ENCODE data around the gene USP31.

USP31 gene

DNA sequence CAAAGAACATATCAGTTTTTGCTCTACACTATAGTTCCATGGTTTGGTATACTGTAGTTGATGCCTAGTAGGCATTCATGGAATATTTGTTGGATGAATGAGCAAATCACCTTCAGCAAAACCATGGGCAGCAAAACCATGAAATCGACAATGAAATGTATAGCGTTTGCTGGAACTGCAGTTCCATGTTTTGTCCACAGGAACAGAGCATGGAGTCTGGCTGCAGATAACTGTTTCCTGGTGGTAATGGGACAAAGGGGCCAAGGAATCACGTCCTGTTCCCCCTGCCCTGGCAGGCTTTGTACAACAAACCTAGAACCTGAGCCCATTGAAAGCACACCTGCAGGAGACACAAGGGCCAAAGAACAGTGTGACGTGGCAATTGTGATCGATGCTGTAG is 101.1 kb downstream of the USP31 start:
- Mint-ChIP-seq H3K27ac (no peak overlapping the region), H3K4me1 (no peaks in the 10 kb centered on the region), H3K27me3 (peaks cover 54% of the 10 kb centered on the region), H3K9me3 (peaks cover 8 to 15% of the 10 kb centered on the region in 2 donors), H3K4me3 (no peak overlapping the region)
- ATAC-seq: no peak
- no peak for DNase-seq

DNA sequence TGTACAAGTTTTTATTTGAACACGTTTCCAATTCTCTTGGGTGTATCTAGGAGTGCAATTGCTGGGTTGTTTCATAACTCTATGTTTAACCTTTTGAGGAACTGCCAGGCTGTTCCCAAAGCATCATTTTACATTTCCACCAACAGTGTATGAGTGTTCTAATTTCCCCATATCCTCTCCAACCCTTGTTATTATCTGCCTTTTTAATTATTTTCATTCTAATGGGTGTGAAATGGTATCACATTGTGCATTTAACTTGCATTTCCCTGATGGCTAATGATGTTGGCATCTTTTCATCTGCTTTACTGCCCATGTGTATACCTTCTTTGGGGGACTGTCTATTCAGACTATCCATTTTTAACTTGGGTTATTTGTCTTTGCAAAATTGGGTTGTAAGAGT is 104.2 kb downstream of the USP31 start:
- H3K4me1 Mint-ChIP-seq: no peaks in the 10 kb centered on the region
- no peak for ATAC-seq

DNA sequence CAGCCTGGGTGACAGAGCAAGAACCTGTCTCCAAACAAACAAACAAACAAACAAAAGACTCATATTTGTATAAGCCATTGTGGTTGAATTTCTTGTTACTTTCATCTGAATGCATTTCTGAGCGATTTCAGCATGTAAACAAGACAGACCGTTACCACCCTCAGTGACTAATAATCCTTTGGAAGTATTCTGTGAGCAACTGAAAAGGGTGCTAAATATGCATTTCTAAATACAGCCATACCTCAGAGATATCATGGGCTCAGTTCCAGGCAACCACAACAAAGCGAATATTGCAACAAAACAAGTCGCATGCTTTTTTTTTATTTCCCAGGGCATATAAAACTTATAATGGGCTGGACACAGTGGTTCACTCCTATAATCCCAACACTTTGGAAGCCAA is 109.0 kb downstream of the USP31 start:
- Mint-ChIP-seq H3K4me1 (no peaks in the 10 kb centered on the region), H3K27ac (no peak overlapping the region), H3K9me3 (peaks cover 8 to 19% of the 10 kb centered on the region in 2 donors), H3K27me3 (peaks cover 13% of the 10 kb centered on the region), H3K4me3 (no peak overlapping the region)
- no peak for ATAC-seq
- DNase-seq: no peak

More for the DNA sequence above, 104.2 kb downstream of the USP31 start:
- Mint-ChIP-seq H3K4me3 (no peak overlapping the region), H3K27me3 (peaks cover 33% of the 10 kb centered on the region), H3K27ac (no peak overlapping the region), H3K9me3 (peaks cover 8 to 15% of the 10 kb centered on the region in 2 donors)
- DNase-seq: no peak

DNA sequence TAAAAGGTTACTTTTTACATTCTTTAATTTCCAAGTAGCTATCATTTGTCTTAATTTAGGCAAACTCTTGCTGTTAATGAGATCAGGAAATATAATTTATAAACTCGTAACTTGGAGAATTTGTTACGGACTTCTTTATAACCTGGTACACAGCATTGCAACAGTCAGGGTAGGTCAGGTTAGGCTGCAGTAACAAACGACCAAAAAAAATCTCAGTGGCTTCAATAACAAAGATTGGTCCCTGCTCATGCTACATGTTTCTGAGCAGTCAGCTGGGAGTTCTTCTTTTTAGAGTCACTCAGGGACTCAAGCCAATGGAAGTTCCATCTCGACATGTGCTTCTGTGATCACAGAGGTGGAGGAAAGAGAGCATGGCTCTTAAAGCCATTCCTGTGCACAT is 110.1 kb downstream of the USP31 start:
- H3K27ac Mint-ChIP-seq: no peak overlapping the region
- no peak for DNase-seq
- no peak overlapping the region for H3K4me3 Mint-ChIP-seq
- peaks cover 7% of the 10 kb centered on the region for H3K27me3 Mint-ChIP-seq
- no peak for ATAC-seq
- H3K4me1 Mint-ChIP-seq: no peaks in the 10 kb centered on the region
- H3K9me3 Mint-ChIP-seq: peaks cover 2 to 15% of the 10 kb centered on the region in 2 donors

DNA sequence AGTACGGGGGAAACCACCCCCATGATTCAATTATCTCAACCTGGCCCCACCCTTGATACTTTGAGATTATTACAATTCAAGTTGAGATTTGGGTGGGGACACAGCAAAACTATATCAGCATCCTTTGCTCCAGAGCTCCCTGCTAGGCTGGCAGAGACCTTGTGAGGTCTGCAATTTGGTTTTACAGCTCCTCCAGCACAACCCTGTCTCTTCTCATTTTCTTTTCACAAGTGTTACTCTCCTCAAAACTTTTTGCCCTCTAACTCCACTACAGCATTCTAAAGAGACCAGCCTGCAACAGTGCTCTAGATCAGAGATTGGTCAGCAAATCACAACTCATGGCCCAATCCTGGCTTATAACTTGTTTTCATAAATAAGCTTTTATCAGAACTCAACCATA is 114.0 kb downstream of the USP31 start:
- ATAC-seq (no peak), DNase-seq (no peak)
- H3K9me3 Mint-ChIP-seq: peaks cover 7 to 24% of the 10 kb centered on the region in 2 donors
- no peaks in the 10 kb centered on the region for H3K4me1 Mint-ChIP-seq
- no peak overlapping the region for H3K4me3 Mint-ChIP-seq
- no peak overlapping the region for H3K27ac Mint-ChIP-seq
- peaks cover 15% of the 10 kb centered on the region for H3K27me3 Mint-ChIP-seq

DNA sequence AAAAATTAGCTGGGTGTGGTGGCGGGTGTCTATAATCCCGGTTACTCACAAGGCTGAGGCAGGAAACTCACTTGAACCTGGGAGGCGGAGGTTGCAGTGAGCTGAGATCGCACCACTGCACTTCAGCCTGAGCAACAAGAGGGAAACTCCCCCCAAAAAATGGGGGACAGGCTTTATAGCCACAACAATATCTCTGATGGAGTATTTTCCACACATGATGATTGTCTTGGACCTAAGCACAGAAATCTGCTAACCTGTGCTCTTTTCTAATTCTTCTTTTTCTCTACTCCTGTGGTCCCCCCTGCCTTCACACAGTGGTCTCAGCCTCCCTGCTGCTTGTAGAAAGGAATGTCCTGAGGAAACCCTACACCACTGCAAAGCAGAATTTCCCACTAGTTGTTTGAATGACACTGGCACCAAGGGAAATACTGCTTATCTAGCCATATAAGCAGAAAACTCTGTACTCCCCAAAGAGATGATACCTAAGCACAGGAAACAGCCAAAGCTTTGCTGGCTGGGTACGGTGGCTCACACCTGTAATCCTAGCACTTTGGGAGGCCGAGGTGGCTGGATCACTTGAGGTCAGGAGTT is 117.6 kb downstream of the USP31 start:
- no peaks in the 10 kb centered on the region for H3K4me1 Mint-ChIP-seq
- no peak overlapping the region for H3K4me3 Mint-ChIP-seq
- H3K9me3 Mint-ChIP-seq: peaks cover 7 to 24% of the 10 kb centered on the region in 2 donors
- peaks cover 8% of the 10 kb centered on the region for H3K27me3 Mint-ChIP-seq
- DNase-seq (no peak), ATAC-seq (no peak)
- no peak overlapping the region for H3K27ac Mint-ChIP-seq

DNA sequence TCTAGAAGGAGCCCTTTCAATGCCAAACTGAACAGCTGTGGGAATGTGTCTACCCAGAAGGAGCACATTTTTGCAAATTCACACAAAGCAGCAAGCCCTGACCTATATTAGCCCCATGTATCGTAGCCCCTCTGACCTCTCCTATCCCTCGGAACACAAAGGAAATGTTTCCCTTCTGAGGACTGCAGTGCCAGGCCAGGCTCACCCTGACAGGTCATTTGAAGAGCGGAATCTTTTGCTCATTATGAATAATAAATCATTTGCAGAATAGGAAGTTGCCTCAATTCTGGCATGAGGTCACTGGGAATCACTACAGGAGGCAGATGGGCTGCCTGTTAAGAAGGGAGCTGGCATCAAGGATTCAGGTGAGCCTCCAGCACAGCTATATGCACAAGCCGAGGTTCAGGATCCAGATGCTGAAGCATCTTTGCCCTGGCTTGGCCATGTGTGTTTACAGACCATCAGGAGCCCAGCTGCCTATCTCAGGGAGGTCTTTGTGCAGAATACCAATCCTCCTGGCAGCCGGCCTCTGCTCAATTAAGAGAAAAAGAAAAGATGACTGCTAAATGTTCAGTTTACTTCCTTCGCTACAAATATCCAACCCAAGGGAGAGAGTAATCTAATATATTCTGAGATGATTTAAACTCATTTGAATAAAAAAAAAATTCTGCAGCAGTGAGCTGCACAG is 119.4 kb downstream of the USP31 start:
- Mint-ChIP-seq H3K4me1 (no peaks in the 10 kb centered on the region), H3K27ac (no peak overlapping the region), H3K9me3 (peaks cover 7 to 16% of the 10 kb centered on the region in 2 donors), H3K4me3 (no peak overlapping the region), H3K27me3 (peaks cover 8% of the 10 kb centered on the region)
- DNase-seq (no peak), ATAC-seq (no peak)

DNA sequence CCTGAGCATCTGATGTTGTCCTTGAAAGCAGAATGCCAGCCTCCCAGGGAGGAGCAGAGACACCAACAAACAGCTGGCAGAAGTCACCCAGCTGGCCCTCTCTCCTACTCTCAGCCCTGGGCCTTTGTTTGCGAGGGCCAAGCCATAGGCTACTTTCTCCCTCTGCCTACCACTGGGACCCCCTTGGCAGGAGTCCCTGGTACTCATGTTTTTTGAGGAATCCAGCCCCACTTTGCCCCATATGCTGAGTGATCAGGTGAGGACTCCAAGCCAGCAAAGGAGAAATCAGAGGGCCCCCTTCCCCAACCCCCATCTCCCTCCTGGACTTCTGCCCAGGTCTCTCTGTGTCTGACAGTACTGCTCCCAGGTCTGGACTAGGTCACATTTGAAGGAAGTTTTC is 121.9 kb downstream of the USP31 start:
- ATAC-seq (no peak), DNase-seq (no peak)
- Mint-ChIP-seq H3K27ac (no peak overlapping the region), H3K27me3 (peaks cover 13% of the 10 kb centered on the region), H3K9me3 (peaks cover 0 to 3% of the 10 kb centered on the region in 2 donors), H3K4me1 (no peaks in the 10 kb centered on the region), H3K4me3 (no peak overlapping the region)

DNA sequence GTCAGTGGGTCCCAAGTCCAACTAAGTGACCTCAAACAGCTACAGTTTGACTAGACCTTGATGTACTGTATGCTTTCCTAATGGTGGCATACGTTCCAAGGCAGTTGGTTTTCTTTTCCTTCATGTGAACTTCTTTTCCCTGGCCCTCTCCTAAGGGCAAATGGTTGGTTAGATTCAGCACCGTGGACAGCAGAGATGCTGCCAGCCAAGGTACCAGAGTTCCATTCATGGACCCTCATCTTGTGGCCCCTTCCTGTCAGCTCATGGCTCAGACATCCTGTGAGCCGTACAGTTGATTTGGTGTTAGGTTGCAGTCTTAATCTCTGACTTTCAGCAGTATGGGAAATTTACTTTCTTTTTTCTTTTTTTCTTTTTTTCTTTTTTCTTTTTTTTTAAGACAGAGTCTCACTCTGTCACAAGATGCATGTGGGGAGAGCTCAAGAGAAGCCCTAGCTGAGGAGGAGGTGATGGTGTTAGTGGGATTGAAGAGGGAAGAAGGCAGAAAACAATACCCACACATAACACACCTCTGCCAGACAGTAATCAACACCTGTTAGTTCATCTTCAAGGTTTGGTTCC is 122.4 kb downstream of the USP31 start:
- ATAC-seq (no peak), DNase-seq (no peak)
- Mint-ChIP-seq H3K27me3 (peaks cover 13% of the 10 kb centered on the region), H3K4me1 (no peaks in the 10 kb centered on the region), H3K27ac (no peak overlapping the region), H3K9me3 (no peaks in the 10 kb centered on the region), H3K4me3 (no peak overlapping the region)

DNA sequence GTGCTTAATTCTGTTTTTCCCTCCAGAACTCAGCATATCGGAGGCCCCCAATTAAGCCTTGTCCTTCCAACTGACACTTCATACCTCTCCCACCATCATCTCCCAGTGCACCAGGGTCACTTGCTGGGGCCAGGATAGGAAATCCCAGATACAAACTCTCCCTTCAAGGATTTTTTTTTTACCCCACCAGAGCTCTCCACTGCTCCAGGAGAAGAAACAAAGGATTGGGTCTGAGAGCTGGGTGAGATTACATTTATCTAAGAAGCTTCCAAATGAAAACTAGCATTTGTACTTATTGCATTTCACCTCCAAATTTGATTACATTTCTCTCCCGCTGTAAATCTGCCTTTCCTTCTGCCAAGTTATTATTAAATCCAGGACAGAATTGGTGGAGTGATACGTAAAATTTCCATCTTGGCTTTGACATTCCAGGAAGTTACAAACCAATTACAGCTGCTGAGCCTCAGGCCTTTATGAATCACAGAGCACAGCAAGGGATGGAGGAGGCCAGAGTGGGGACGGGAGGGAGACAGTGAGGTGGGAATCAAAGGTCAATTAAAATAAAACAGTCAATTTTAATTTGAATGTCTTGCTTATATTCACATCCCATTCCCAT is 123.5 kb downstream of the USP31 start:
- H3K4me3 Mint-ChIP-seq: no peak overlapping the region
- ATAC-seq (no peak), DNase-seq (no peak)
- H3K9me3 Mint-ChIP-seq: no peaks in the 10 kb centered on the region
- no peaks in the 10 kb centered on the region for H3K4me1 Mint-ChIP-seq
- H3K27ac Mint-ChIP-seq: no peak overlapping the region
- peaks cover 13% of the 10 kb centered on the region for H3K27me3 Mint-ChIP-seq

DNA sequence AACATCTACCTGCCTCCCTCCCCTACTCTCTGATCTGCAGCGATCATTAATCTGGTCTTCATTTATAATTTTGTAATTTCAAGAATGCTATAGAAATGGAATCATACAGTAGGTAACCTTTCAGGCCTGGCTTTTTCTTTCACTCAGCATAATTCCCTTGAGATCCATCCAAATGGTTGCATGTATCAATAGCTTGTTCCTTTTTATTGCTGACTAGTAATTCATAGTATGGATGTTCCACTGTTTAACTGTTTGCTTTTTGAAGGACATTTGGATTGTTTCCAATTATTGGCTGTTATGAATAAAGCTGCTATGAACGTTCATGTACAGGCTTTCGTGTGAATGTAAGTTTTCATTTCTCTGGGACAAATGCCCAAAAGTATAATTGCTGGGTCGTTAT is 125.2 kb downstream of the USP31 start:
- Mint-ChIP-seq H3K9me3 (peaks cover 5 to 7% of the 10 kb centered on the region in 2 donors), H3K27me3 (peaks cover 13% of the 10 kb centered on the region), H3K4me3 (no peak overlapping the region), H3K4me1 (no peaks in the 10 kb centered on the region), H3K27ac (no peak overlapping the region)
- no peak for DNase-seq
- no peak for ATAC-seq

DNA sequence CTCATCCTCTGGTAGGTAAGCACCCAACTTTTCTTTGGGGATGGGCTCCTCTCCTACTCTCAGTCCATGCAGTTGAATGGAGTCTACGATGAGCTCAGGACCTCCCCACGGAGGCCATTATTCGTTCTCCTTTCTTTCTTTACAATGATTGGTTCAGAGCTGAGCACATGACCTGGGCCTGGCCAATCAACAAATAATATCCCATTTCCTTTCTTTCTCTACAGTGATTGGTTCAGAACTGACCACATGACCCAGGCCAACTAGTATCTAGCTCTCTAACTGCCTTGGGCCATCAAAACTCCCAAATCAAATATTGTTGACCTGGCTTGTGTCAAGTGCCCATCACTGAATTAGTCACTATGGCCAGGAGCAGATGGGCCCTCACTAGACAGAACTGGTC is 129.2 kb downstream of the USP31 start:
- Mint-ChIP-seq H3K9me3 (peaks cover 5 to 7% of the 10 kb centered on the region in 2 donors), H3K4me1 (no peaks in the 10 kb centered on the region), H3K4me3 (no peak overlapping the region), H3K27me3 (peaks cover 25% of the 10 kb centered on the region), H3K27ac (no peak overlapping the region)
- DNase-seq (no peak), ATAC-seq (no peak)

DNA sequence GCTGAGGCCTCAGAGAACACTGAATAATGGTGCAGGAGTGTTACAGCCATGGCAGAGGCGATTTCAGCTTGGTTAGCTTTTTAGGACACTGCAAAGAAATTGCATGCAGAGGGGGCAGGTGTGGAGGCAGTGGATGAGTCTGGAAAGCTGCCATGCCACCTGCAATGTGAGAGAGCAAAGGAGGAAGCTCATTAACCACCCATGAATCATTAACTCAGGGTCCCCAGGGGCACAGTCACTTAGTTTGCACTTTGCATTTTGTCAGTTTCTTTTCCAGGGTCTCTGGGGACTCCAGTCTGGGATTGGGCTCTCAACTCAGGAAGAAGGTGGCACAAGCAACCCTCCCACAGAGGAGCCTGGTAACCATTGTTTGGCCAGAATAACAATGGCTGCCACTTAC is 132.9 kb downstream of the USP31 start:
- Mint-ChIP-seq H3K9me3 (peaks cover 5 to 7% of the 10 kb centered on the region in 2 donors), H3K4me1 (no peaks in the 10 kb centered on the region), H3K27ac (no peak overlapping the region), H3K4me3 (no peak overlapping the region), H3K27me3 (peaks cover 21% of the 10 kb centered on the region)
- DNase-seq (no peak), ATAC-seq (no peak)

DNA sequence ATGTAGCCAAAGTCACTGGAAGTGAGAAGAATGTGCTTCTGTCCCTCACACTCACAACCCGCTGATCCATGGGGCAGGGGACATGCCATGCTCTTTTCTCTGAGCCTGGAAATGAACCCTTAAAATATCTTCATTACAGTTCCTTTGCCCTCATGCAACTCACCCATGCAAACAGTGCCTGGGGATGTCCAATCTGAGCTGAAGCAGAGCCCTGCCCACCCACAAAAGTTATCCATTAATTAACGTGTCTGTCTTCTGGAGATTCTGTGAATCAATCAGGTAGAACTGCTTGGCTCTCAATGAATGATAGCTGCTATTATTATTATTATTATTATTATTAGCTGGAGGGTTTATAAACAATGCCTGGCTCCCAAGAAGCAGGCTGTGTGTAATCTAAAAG is 133.7 kb downstream of the USP31 start:
- Mint-ChIP-seq H3K9me3 (peaks cover 5 to 7% of the 10 kb centered on the region in 2 donors), H3K27me3 (peaks cover 21% of the 10 kb centered on the region), H3K4me3 (no peak overlapping the region), H3K27ac (no peak overlapping the region), H3K4me1 (no peaks in the 10 kb centered on the region)
- DNase-seq: no peak
- ATAC-seq: no peak

DNA sequence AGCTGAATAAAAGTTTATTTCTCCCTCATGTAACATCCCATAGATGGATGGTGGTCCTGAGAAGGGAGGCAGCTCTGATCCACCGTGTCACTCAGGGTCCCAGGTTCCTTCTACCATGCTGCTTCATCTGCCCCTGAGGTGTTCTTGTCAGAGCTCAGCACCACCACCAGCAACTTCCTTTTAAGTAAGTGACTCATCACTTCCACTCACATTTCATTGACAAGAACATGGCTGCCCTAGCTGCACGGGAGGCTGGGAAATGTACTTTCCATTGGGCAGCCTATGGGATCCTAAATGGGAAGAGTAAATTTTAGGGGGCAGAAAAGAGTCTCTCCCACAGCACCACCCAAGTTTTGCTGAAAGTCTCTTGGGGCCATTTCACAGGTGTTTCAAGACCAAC is 134.7 kb downstream of the USP31 start:
- no peaks in the 10 kb centered on the region for H3K9me3 Mint-ChIP-seq
- DNase-seq (no peak), ATAC-seq (no peak)
- H3K4me3 Mint-ChIP-seq: no peak overlapping the region
- H3K27ac Mint-ChIP-seq: peak overlapping the region; percentile 61 to 71
- no peaks in the 10 kb centered on the region for H3K4me1 Mint-ChIP-seq
- H3K27me3 Mint-ChIP-seq: peaks cover 21% of the 10 kb centered on the region

Measured in stimulated activated naive CD8-positive, alpha-beta T cell treated with anti-CD3 and anti-CD28 coated beads, Interleukin-15, amount 100 ng/mL, for 72 hours (primary cell).